GM19328 (cell line): ENCODE measurements around the gene CNTN5.
"Not testable (repeated sequence)": the region's sequence is repeated elsewhere in the genome, so short reads cannot be mapped to it uniquely, and the experiment has no call there.

Experiments
- ATAC-seq: cut with Tn5 transposase; IDR thresholded peaks from one replicate; pipeline ENCODE4 v1.9.1; 2021; ENCODE audit warnings: mild to moderate bottlenecking, moderate library complexity; ENCODE audit not compliant: unreplicated experiment

CNTN5 gene

GRCh38 chr11:99708928-99709672 is 688.4 kb downstream of the CNTN5 start:
- no peak for ATAC-seq

GRCh38 chr11:99716302-99716701 is 695.6 kb downstream of the CNTN5 start:
- no peak for ATAC-seq

- no peak for ATAC-seq
These were observed 697.5 kb downstream of the CNTN5 start for GRCh38 chr11:99718291-99718690.

DNA sequence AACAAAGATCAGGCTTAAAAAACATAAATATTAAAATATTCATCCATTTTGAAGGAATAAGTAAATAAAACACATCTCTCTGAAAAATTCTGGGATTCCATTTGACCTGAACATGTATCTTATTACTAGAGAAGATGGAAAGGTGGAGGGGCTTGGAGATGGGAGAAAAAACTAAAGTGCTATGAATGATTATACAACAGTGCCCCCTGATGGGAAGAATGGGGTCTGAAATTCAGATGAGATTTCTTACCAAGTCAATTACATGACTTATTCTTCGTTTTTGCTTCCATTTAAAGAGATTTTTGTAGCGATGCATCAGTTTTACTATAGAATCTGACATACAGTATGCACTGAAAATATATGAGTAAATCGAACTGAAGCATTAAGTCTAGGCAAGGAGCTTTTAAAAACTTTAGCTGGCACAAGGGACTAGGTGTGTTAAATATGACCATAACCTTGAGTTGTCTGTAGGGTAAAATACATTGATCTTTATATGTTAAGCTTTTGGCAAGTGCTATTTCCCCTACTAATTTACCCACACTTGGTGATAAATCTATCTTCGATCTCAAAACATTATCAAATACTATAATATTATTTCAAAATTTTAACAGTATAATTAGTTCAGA is 718.8 kb downstream of the CNTN5 start:
- ATAC-seq: no peak

DNA sequence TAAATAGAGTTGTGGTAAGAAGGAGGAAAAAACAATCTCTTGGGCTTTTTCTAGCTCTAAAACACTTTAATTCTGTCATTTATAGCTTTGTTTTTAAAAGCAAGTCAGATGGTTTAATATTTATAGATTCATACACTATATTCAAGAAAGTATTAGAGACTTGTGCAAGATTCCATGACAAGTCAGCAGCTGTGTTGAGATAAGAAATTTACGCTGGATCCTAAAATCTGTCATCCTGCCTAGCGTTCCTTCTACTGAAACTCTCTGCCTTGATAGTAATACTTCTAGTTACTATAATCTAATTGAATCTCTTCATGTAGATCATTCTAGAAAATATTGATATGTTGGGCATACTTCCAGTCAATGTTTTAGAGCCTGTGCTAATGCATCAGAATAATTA is 721.8 kb downstream of the CNTN5 start:
- no peak for ATAC-seq

DNA sequence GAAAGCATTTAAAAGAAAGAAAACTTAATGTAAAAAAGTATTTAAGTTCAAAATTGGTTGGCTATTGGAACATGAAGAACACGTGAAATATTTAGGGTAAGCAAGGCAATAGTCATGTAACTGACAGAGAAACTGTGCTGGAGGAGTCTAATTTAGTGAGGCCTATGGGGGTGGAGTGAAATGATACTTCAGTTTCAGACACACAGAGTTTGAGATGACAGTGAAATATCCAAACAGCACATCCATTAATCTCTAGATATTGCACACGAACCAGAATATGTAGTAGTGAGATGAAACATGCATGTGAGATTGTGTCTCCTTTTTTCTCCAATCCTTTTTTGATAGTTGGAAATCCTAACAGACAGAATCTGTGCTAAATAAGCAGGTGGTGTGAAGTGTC is 739.0 kb downstream of the CNTN5 start:
- ATAC-seq: no peak

GRCh38 chr11:99766811-99767210 is 746.1 kb downstream of the CNTN5 start:
- ATAC-seq: no peak

DNA sequence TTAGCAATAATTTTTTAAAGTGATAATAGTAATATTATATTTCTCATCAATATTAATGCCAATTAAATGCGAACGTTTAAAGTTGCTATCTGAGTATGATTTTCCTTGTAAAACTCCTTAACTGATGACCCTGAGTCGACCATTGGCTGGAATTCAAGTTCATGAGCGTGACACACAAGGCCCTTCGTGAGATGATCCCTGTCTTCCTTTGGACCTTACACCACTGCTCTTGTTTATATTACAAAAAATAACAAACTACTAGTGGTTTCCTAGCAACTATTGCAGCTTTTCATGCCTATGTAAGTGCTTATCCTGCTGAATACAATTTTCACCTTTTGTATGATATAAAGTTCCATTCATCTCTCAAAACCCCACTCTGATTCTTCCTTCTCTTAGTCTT is 752.9 kb downstream of the CNTN5 start:
- ATAC-seq: no peak

DNA sequence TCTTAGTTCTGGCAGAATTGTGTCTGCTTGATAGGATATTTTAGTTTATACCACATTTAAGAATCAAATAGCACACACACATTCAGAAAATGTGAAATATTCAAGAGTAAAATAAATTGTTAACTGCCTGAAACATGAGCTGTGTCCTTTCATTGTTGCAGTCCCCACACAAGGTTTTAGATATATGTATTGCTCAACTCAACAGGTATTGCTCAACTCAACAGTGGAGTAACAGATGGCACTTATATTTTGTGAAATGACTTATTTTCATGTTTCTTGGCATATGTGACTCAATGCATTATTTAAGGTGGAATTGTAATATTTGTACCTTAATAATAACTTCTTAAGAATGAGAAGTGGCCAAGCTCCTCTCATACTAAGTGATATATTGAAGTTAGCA is 760.3 kb downstream of the CNTN5 start:
- no peak for ATAC-seq

GRCh38 chr11:99791354-99791753 is 770.6 kb downstream of the CNTN5 start:
- no peak for ATAC-seq

GRCh38 chr11:99795999-99796398 is 775.2 kb downstream of the CNTN5 start:
- no peak for ATAC-seq

GRCh38 chr11:99803501-99803900 is 782.8 kb downstream of the CNTN5 start:
- ATAC-seq: no peak

DNA sequence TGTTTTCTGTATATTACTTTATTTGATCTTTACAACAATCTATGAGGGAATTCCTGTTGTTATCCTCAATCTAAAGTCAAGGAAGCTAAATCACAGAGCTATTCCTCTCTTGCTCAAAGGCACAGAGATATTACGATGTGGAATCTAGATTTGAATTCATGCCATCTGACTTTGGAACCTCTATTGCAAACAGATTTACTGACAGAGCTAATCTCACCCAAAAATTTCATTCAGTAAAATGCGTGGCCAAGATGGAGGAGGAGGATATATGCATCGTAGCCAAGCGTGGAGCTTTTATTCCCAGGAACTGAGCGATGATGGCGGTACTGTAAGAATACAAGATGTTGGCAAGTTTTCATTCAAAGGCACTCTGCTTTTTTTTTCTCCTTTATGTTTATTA is 791.8 kb downstream of the CNTN5 start:
- no peak for ATAC-seq

DNA sequence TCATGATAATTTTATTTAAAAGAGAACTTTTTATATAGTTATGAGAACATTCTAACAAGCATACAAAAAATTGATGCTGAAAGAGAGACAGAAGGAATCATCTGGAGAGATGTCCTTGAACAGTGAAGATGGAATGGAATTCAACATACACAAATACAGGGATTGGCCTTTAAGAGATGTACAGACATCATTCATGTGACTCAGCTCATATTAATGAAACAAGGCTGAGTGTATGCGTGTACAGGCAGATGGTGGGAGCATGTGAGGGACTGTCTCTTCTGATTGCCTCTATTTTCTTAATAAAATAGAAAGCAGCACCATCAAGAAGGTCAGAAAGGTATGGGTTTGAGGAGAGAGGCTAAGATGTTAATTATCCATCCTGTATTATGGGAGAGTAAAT is 793.3 kb downstream of the CNTN5 start:
- no peak for ATAC-seq

DNA sequence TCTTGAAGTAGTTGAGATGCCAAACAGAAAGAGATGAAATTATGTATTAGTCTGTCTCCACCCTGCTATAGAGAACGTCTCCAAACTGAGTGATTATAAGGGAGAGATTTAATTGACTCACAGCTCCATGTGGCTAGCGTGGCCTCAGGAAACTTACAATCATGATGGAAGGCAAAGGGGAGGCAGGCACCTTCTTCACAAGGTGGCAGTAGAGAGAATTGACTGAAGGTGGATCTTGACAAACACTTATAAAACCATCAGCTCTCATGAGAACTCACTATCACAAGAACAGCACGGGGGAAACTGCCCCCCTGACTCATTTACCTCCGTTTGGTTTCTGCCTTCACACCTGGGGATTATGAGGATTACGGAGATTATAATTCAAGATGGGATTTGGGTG is 794.0 kb downstream of the CNTN5 start:
- no peak for ATAC-seq

- no peak for ATAC-seq
These were observed 798.2 kb downstream of the CNTN5 start for GRCh38 chr11:99818991-99819390.

DNA sequence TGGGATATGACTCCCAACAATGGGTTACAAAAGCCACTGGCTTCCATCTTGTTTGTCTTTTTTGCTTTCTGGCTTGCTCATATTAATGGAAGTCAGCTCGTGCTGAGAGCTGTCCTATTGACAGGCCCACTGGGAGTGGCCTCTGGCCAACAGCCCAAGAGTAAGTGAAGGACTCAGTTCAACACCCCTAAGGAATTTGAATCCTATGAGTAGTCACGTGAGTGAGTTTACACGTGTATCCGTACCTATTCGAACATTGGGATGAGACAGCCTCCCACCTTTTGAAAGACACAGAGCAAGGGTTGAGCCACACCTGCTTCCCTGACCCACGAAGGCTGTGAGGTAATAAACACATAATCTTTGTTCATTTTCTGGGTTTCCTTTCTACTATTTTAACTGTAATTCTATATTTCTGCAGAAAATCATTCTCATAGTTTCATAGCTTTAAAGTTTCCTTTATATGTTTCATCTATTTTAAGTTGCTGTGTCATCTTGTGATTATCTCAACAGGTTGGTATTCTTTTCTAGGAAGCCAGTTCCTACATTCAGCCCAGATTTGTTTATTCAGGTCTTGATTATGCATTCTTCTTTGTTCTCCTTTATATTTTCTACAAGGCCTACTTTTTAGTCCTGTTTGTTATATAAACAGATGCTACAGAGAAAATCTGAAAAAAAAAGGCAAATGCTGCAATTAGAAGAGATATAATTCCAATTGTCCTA is 802.3 kb downstream of the CNTN5 start:
- no peak for ATAC-seq

DNA sequence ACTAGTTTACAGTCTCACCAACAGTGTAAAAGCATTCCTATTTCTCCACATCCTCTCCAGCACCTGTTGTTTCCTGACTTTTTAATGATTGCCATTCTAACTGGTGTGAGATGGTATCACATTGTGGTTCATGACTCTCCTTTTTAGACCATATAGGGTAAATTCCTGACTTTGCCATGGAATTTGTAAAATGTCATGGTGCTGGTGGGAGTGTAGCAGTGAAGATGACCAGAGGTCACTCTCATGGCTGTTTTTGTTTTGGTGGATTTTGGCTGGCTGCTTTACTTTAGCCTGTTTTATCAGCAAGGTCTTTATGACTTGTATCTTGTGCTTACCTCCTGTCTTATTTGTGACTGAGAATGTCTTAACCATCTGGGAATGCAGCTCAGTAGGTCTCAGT is 816.0 kb downstream of the CNTN5 start:
- ATAC-seq: not testable (repeated sequence)

DNA sequence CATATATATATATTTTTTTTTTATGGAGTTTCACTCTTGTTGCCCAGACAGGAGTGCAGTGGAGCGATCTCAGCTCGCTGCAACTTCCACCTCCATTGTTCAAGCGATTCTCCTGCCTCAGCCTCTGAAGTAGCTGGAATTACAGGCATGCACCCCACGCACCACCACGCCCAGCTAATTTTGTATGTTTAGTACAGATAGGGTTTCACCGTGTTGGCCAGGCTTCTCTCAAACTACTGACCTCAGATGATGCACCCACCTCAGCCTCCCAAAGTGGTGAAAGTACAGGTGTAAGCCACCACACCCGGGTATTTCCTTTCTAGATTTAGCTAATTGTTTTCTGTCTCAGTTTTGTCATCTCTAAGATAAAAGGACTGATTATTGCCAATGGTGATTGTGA is 821.1 kb downstream of the CNTN5 start:
- no peak for ATAC-seq

GRCh38 chr11:99865951-99866350 is 845.2 kb downstream of the CNTN5 start:
- ATAC-seq: no peak

GRCh38 chr11:99881610-99882009 is 860.9 kb downstream of the CNTN5 start:
- ATAC-seq: no peak

DNA sequence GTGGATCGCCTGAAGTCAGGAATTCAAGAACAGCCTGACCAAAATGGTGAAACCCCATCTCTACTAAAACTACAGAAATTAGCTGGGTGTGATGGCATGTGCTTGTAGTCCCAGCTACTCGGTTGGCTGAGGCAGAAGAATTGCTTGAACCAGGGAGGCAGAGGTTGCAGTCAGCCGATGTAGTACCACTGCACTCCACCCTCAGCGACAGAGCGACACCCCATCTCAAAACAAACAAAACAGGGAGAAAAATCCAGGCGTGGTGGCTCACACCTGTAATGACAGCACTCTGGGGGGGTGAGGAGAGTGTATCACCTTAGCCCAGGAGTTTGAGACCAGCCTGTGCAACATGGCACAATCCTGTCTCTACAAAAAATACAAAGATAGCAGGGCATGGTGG is 864.0 kb downstream of the CNTN5 start:
- no peak for ATAC-seq
